Fibroblast of the aortic adventitia (primary cell): ENCODE data around the gene DCANP1. TPM values are rescaled to one million over a fixed set of nuclear protein-coding genes. Genes with fewer than 3 reads are reported as not detected.

Experiments used
- DNase-seq: peaks from one replicate; pipeline ENCODE4 v3.0.0-alpha.2; 2010; ENCODE audit warnings: low read depth
- H3K4me3 ChIP-seq: 2 replicates; pipeline ENCODE4 v1.5.1; 2011; ENCODE audit warnings: low read depth, mild to moderate bottlenecking, control low read depth, low read length, moderate library complexity
- CTCF ChIP-seq: IDR thresholded peaks from 2 replicates; pipeline ENCODE4 v1.5.1; 2011; ENCODE audit warnings: mild to moderate bottlenecking, low read length, control low read depth, inconsistent platforms; ENCODE audit not compliant: insufficient read depth
- total RNA-seq: library from RNA; depleted of rRNA; stranded (reverse); fragments of >200 nt; gene quantifications from 2 replicates; pipeline ENCODE4 v1.2.3, GENCODE V29; 2012; ENCODE audit warnings: low replicate concordance

DCANP1 gene
- total RNA-seq, 1 donor = not detected

DNA sequence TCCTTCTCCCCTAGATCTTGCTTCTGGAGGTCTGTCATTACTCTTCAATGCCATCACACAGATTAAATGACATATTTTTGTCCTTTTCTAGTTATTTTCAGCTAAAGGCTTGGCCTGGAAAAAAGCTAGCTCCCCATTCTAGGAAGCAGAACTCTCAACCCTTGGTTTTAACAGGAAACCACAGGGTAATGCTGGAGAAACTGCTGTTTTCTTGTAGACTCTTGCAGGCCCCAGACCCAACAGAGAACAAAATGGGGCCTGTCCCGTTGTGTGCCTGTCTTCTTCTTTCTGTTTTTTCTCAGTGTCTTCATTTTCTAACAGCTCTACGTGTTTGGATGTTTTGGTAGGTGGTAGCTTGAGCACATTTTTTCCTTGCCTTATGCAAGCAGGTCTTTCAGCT lies 21.5 kb downstream of the DCANP1 start:
- H3K4me3 ChIP-seq = no peak overlapping the region
- TF ChIP-seq CTCF = no peak
- DNase-seq = no peak

GRCh38 chr5:135423846-135424168 lies 23.3 kb downstream of the DCANP1 start:
- DNase-seq = no peak
- no peak for TF ChIP-seq CTCF
- no peak overlapping the region for H3K4me3 ChIP-seq

DNA sequence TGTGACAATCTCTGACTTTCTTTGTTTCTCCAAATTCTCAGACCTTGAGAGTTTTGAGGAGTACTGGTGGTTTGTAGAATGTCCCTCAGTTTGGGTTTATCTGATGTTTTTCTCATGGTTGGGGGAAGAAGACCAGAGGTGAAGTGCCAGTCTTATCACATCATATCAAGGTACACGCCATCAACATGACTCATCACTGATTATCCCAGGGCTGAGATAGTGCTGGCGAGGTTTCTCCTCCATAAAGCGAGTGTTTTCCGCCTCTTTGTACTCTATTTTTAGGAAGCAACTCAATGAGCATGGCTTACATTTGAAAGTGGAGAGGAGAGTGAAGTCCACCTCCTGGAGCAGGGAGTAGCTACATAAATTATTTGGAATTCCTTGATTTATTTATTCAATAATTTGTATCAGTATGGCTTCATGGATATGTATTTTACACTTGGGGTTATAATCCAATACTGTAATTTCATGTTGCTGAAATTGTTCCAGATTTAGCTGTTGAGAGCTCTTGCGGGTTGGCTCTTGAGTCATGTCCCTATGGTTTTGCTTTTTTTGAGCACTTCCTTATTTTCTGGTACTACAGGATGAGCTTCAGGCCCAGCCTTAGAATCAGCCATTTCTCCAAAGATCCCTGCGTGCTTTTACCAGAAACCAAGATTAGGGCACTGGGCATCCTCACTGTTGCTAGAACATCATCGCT lies 23.9 kb downstream of the DCANP1 start:
- no peak overlapping the region for H3K4me3 ChIP-seq
- no peak for DNase-seq
- no peak for TF ChIP-seq CTCF

DNA sequence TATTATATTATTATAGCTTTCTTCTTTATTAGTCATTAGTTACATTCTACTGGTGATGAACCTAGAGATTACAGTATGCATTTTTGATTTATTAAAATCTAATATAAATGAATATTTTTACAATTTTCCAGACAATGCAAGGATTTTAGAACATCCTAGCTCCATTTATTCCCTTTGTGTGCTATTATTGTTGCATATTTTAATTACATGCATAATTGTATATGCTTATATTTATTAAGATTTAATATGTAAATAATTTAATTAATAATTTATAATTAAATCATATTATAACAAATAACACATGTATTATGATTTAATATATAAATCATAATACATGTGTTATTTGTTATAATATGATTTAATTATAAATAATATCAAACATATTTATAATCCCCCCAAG lies 24.7 kb downstream of the DCANP1 start:
- H3K4me3 ChIP-seq = no peak overlapping the region
- TF ChIP-seq CTCF = no peak
- DNase-seq = no peak

- TF ChIP-seq CTCF = no peak
- H3K4me3 ChIP-seq = no peak overlapping the region
- DNase-seq = no peak
Measured at GRCh38 chr5:135417083-135417482, 30.1 kb downstream of the DCANP1 start.

DNA sequence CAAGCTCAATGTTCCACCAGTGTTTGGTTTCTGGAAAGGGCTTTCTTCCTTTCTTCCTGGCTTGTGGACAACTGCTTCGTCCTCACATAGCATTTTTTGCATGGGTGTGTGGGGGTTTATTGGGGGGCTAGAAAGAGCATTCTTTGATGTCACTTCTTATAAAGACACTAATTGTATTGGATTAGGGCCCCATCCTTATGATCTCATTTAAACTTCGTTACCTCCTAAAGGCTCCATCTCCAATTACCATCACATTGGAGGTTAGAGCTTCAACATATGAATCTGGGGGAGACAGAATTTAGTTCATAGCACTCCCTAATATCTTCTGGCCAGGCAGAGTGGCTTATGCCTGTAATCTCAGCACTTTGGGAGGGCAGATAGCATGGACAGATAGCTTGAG lies 42.1 kb downstream of the DCANP1 start:
- no peak for TF ChIP-seq CTCF
- DNase-seq = no peak
- H3K4me3 ChIP-seq = no peak overlapping the region

DNA sequence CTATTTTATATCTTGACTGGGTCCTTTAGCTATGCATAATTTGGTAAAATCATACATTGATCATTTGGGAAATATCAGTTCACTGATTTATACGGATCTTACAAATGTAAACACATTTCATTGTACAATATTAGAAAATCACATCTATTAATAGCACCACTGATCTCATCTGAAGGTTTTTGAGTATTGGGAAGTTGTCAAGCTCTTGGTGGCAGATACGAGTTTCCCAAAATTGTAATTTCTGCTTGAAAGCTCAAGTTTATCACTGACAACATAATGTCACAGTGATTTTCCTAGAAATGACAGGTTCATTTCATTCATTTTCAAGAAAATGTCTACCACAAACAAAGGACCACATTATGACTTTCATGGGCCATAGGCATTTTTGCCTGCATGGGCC lies 45.1 kb downstream of the DCANP1 start:
- no peak for TF ChIP-seq CTCF
- DNase-seq = no peak
- no peak overlapping the region for H3K4me3 ChIP-seq
